ENCODE data around the gene ZNF418.
"Not testable (repeated sequence)": the region's sequence is repeated elsewhere in the genome, so short reads cannot be mapped to it uniquely, and the experiment has no call there.

Gene ZNF418

DNA sequence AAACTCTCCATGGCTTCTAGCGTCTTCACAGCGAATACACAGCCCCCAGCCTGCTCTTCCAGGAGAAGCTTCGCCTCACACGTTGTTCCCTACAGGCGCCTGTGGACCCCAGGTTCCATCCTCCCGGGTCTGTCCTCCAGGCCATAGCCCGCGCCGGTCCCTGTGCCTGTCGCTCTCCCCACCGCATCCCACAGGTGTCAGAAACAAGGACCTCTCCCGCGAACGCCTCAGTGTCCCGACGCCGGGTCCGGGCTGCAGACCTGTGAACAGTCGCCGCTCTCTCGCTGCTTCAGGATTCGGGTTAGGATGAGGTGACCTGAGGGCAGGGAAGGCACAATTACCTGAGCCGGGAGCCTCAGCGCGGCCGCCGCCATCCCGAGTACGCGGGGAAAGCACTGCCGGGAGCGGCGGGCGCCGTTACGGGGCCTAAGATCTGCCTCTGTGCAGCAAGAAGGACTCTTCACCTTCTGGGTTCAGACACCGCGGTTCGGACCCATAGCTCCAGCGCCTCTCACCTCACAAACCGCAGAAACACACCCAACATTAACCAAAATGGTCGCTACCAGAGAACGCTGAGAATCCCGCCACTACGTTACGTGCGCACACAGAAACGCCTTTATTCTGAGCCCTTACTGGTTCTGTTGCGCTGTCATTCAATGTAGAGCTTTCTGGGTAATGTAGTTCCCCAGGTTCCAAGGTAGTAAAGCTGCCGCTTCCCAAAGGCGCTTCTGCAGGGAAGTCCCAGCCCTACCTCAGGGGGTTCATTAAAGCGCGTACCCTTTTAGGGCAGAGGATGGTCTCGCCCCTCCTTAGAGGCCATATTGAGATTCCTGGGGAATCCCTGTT lies at the start of gene ZNF418:
Gene ZNF418 (minus strand): TSS at position 583 of the 846 bp plus-strand sequence. CDS start 1,580 bp downstream, outside the sequence.
- peak; percentile 47 for DNase-seq

GRCh38 chr19:57978586-57979289 lies 43.5 kb upstream of the ZNF418 start:
- no peak for DNase-seq

DNA sequence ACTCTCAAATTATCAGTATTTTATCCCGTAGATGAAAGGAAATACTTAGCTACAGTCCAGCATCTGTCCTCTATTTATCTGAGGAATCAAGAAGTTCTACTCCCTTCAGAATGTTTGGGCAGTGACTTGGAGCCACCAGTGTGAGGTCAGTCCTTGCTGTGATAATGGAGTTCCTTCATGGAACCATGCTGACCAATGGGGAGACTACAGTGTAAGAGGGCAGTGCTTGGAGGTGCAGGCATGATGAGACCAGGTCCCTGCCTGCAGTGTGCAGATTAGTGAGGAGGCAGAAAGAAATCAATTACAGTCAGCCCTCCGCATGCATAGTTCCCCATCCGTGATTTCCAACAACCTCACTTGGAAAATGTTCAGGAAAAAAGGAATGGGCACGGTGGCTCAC lies 39.2 kb upstream of the ZNF418 start, which contains the start of gene C19orf18:
Gene C19orf18 (minus strand): TSS at position 101 of the 400 bp plus-strand sequence. CDS start 102 bp downstream, outside the sequence.
- no peak for DNase-seq

DNA sequence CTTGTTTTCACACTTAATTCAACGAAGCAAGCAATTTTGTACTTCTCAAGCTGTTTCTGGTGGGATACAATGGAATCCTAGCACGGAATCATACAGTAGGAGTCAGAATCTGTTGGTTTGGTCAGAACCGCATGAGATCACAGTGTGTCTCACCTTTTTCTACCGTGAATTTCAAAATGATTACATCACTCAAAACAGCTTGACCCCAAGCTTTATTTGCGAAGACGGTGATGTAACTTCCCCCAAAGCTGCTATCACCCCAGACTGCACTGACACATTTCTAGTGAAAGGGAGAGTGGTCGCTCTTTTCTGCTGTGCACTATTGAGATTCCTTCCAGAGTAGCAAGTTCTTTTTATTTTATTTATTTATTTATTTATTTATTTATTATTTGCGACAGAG lies 29.6 kb upstream of the ZNF418 start:
- no peak for DNase-seq

- no peak for DNase-seq
Measured at GRCh38 chr19:57961785-57962184, 26.6 kb upstream of the ZNF418 start.

DNA sequence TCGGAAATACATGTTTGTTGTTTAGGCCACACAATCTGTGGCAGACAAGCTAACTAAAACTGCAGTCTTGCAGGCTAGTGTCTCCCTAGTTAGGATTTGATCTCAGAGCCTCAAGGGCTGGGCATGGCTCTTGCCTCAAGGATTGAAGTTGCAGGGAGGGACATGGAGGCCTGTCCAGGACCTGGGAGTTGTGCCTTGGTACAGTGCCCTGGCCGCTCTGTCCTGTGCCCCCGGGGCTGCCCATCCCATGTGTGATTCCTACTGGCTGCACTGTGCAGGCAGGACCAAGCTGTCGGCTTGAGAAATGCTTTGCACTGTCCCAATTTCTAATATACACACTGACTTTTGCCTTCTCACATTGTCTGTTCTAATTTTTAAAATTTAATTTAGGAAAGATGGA lies 19.8 kb upstream of the ZNF418 start:
- no peak for DNase-seq

DNA sequence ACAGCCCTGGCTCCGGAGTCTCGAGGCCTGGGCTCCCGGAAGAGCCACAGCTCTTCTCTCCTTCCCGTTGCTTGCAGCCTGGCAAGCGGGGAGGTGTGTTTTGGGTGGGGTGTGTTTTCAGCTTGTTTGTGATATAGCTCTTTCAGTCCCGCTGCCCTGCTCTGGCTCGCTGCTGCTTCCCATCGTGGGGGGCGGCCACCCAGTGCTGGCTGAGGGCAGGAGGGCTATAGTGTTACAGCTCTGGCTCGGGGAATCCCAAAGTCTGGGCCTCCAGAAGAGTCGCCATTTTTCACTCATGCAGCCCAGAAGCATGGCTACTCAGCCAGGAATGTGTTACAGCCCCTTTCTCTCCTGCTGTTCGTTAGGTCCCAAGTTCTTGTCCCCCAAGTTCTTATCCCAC lies 14.5 kb upstream of the ZNF418 start:
- DNase-seq: no peak

DNA sequence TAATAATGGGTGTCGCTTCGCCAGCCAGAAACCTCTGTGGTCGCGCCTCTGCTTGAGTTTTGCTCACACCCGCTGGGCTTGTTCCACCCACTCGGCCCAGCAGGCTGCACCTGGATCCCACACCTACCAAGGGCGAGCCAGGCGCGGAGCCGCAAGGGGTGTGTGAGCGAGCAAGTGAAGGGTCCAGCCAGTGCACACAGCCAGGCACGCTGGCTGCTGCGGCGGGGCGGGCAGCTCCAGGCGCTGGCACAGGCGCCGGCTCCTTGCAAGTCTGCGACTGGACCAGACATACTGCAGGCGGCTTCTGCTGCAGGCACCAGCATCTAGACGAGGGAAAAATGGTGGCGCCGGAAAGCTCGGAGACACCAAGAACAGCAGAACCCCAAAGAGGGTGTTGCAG lies 14.1 kb upstream of the ZNF418 start:
- no peak for DNase-seq

DNA sequence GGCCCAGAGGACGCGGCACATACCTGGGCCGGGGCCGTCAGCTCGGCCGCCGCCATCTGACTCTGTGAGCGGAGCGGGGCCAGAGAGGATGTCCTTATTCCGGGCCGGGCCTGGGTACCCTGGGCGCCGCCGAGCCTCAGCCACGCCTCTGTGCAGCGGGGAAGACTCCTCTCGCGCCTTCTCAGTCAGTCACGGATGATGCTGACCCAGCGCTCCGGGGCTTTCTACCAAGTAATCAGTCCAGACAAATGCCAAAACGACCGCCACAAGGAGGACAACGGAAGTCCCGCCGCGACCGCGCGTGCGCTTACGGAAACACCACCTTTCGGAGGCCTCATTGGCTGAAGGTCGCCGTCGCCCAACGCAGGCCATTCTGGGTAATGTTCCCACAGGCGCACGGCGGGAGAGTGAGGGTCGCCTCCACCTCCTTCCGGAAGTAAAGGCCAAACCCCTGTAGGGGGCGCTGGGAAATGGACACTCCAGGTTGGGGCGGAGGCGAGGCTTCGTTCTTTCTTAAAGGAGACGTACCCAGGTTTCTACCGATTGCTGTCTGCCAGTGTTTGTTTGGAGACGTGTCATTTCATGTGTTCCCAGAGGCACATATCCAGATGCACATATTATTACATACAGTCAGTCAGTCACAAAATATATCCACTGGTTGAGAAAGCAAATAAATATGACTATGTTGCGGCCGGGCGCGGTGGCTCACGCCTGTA lies 12.4 kb upstream of the ZNF418 start, which contains the start of gene ZNF256:
Gene ZNF256 (minus strand): TSS at position 288 of the 716 bp plus-strand sequence. CDS start 232 bp downstream, at position 56.
- DNase-seq: peak; percentile 96

- DNase-seq: no peak
Measured at GRCh38 chr19:57947088-57947418, 11.9 kb upstream of the ZNF418 start.

DNA sequence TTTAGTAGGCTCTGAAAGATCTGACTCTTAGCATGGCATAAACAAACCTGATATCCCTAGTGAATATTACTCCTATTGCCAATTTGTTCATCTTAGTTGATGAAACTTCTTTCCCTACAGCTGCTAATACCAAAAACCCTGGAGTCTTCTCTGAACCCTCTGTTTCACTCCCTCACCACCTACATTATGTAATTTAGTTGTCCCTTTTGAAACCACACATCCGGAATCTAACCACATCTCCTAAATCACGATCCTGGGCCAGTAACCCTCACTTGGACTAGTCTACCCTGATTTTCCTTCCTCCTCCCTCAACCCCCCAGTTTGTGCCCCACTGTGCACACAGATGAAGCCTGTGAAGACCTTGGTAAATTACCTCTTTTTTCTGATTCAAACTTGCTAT lies 11.1 kb upstream of the ZNF418 start:
- DNase-seq: no peak

GRCh38 chr19:57941593-57941992 lies 6.4 kb upstream of the ZNF418 start:
- no peak for DNase-seq

DNA sequence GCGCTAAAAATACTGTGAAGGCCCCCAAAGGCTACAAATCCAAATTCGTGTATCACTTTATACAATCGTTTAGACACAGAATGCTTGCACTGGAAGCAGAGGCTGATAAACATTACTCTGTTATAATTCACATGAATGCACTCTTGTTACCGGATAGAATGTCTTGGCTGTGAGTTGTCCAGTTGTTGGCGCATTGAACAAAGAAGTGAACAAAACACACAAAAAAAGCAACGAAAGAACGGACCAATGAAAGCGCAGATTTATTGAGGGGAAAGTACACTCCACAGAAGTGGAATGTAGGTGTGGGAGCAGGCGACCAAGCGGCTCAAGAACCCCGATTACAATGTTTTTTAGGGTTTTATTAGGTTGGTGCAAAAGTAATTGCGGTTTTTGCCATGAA lies 529 bp upstream of the ZNF418 start:
- DNase-seq: no peak

GRCh38 chr19:57927587-57927986 lies 7.6 kb downstream of the ZNF418 start:
- DNase-seq: no peak

DNA sequence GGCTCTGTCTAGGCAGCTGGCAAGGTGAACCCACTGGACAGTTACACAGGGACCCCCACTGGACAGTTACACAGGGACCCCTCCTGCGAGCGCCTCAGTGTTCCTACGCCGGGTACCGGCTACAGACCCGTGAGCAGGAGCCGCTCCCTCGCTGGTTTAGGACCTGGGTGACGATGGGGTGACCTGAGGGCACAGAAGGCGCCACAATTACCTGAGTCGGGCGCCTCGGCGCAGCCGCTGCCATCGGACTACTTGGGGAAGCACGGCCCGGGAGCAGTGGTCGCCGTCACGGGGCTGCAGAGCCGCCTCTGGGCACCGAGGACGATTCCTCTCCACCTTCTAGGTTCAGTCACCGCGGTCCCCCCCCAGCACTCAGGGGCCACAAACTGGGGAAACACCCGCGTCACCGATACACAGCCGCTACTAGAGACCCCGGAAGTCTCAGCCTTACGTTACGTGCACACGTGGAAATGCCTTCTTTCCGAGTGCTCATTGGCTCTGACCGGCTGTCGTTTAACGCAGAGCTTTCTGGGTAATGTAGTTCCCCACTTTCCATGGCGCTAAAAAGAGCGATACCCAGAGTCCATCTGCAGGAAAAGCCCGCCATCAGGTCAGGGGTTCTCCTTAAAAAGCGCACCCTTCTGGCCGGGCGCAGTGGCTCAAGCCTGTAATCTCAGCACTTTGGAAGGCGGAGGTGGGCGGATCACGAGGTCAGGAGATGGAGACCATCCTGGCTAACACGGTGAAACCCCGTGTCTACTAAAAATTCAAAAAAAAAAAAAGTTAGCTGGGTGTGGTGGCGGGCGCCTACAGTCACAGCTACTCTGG lies 18.8 kb downstream of the ZNF418 start, which contains the start of gene ZNF417:
Gene ZNF417 (minus strand): TSS at position 425 of the 828 bp plus-strand sequence. CDS start 181 bp downstream, at position 244.
- DNase-seq: peak; percentile 93

GRCh38 chr19:57914531-57914930 lies 20.7 kb downstream of the ZNF418 start:
- no peak for DNase-seq

GRCh38 chr19:57907394-57907793 lies 27.8 kb downstream of the ZNF418 start:
- no peak for DNase-seq

- no peak for DNase-seq
Measured at GRCh38 chr19:57905258-57905657, 29.9 kb downstream of the ZNF418 start.

- DNase-seq: no peak
Measured at GRCh38 chr19:57903618-57904184, 31.5 kb downstream of the ZNF418 start.

DNA sequence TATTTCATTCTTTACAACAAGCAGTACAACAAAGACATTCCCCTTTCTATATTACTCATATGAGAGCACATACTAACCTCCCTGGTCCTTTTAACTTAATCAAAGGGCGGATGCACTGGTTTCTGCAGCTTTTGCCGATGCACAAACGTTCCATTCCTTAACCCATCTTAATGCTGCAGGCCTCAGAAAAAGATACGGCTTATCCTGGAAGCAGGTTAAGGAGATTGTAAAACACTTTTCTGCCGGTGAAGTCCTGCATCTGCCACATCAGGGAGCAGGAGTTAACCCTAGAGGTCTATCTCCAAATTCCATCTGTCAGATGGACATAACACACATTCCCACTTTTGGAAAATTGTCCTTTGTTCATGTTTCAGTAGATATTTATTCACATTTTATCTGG lies 34.9 kb downstream of the ZNF418 start:
- DNase-seq: no peak

DNA sequence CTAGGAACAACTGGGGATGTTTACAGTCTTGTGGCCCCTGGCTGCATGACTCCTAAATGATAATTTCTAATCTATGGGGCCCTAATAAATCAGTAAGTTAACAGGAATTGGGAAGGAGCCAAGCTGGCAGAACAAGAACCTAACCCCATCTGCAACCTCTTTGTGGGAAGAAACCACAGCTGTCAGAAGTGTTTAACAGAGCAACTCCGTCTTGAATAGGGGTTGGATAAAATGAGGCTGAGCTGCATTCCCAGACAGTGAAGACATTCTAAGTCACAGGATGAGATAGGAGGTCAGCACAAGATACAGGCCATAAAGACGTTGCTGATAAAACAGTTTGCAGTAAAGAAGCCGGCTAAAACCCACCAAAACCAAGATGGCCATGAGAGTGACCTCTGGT lies 44.5 kb downstream of the ZNF418 start:
- DNase-seq: not testable (repeated sequence)
